Medulla oblongata (tissue), 1 donor: Measurements from ENCODE around the gene NRXN3.
A peak's percentile ranks its signal among the peaks of the same experiment; 100 is the strongest.

Experiments
- DNase-seq: peaks from one replicate; pipeline ENCODE4 v3.0.0-alpha.2; 2015; ENCODE audit errors: extremely low spot score

The NRXN3 gene

GRCh38 chr14:79279645-79280597 is 1109.7 kb downstream of the NRXN3 start:
- no peak for DNase-seq

GRCh38 chr14:79281244-79282152 is 1111.3 kb downstream of the NRXN3 start:
- no peak for DNase-seq

GRCh38 chr14:79284621-79285020 is 1114.4 kb downstream of the NRXN3 start:
- DNase-seq, result no peak

DNA sequence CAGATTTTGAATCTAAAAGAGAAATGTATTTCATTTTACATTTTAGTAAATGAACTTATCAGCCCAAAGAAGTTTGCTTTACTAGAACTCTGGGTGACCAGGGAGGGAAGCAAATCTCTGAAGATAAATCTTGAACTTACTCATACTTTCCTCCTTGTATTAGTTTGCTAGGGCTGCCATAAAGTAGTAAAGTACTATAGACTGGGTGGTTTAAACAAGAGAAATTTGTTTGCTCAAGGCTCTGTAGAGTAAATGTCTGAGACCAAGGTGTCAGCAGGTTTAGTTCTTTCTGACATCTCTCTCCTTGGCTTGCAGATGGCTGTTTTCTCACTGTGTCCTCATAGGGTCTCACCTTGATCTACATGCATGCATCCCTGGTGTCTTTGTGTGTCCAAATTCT is 1115.1 kb downstream of the NRXN3 start:
- DNase-seq, result no peak

DNA sequence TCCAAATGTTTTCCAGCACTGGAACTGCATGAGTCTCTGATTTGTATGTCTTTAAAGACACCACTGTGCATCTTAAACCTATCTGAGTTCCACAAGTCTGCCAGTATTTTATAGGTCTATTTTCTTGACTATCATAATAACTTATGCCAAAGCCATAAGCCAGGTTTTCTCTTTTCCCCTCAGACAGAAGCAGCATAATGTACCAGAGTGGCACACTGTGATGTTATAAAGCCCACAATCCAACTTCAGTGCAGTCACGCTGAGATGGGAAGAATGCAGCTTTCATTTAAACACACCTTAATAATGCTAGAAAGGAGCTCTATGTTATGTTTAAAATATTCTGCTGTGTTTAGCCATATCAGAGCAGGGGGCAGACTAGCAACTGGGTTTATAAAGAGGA is 1117.8 kb downstream of the NRXN3 start:
- DNase-seq, result no peak

DNA sequence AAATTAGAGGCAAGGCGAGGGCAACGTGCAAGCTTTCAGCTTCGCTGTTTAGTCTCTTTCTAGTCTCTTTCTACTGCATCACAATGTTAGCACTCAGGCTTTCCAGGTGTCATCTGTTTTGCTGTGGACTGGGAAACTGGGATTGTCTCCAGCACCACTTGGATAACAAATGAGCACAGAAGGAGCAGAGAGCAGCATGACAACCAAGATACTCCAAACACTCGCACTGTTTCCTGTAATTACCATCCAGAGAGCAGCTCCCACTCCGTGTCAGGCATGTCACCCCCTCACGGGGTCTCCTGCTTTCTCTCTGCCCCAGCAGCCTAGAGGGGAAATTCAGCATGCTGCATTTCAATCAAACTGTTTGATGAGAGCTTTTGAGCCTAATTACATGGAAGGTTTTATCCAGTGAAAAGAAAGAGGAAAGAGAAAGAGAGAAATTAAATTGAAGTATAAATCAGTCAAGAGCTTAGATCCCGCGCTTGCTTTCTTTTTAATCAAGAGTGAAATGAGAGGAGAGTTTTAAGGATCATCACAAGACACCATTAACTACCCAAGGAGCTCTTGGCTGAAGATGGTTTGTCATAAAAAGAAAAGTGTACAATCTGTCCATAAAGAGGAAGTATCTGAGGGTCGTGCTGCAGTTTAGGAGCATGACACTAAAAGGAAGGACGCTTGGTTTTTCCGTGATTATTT is 1123.5 kb downstream of the NRXN3 start:
- DNase-seq, result peak; percentile 69

DNA sequence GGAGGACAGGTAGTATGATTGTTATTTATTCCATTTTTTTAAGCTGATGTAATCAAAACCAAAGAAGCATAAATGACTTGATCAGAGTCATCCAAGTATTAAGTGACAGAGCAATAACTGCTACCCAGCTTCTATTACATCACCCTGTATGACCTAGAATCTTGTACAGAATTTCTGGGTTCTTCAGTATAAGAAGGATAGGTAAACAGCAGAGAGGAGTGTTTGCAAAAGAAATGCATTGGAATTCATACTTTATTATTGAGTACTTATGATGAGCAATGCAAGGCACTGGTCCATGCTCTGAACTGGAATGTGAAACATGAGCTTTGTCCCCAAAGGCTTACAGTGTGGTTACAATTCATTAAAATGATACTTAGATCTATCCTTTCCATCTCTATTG is 1124.3 kb downstream of the NRXN3 start:
- no peak for DNase-seq

- no peak for DNase-seq
Observed at GRCh38 chr14:79295385-79295784, 1125.2 kb downstream of the NRXN3 start.

GRCh38 chr14:79298373-79298772 is 1128.2 kb downstream of the NRXN3 start:
- no peak for DNase-seq

DNA sequence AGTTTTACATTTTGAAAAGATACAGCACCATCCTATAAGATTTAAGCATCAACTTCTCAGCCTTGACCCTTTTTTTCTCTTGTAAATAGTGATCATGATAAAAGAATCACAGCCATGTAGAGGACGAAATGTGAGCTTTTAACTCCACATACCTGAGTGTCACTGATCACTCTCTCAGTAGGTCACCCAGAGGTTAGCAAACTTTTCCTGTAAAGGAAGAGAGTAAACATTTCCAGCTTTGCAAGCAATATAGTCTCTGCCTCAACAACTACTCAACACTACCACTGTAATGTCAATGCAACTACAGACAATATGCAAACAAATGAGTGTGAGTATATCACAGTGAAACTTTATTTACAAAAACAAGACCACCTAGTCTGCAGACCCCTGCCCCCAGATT is 1129.0 kb downstream of the NRXN3 start:
- DNase-seq, result no peak

GRCh38 chr14:79304279-79304678 is 1134.1 kb downstream of the NRXN3 start:
- no peak for DNase-seq

DNA sequence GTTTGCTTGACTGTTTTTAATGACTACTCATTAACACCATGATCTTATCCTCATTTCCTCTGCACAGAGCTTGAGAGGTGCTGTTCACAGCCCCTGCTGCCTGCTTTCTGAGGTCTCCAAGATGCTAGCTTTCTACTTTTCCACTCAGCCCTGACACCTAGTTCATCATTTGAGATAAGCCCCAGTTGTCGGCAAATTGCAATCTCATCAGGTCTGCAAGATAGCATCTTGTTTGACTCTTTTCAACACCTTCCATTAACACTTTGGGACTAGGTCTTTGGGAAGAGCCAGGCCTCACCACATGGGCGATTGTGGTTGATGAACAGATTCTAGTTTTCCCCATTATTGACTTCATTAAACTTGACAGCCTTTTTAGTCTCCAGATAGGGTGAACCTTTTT is 1136.4 kb downstream of the NRXN3 start:
- no peak for DNase-seq

DNA sequence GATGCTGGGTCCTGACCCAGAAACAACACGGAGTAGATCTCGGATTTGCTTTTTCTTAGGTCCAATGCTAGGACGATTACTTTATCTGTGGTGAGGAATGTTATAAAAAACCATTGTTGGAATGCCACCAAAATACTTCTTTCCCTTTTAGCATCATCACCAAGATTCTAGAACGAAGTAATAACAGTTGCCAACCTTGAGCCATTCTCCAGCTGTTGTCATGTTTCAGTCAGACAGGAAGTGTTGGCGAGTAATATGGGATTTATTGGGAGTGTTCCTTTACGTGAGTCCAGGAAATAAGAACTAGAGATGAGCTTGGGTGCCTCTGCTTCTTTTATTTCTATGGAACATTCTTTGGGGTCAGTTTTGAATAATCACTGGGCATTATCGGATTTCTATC is 1148.2 kb downstream of the NRXN3 start:
- no peak for DNase-seq

- no peak for DNase-seq
Observed at GRCh38 chr14:79320561-79320960, 1150.4 kb downstream of the NRXN3 start.

DNA sequence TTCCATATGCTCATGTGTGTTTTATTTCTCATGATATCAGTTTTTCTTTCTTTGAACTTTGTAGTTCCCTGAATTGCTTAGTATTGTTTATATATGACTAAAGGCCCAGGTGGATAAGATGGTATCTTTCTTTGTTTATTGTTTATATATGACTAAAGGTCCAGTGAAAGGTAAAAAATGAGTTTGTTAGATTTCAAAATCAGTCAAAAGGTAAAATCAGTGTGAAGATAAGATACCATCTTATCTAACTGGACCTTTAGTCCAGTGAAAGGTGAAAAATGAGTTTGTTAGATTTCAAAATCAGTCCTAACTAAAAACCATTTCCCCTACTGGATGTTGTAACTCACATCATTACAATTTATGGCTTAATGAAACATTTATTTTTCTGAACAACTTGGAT is 1150.9 kb downstream of the NRXN3 start:
- no peak for DNase-seq

DNA sequence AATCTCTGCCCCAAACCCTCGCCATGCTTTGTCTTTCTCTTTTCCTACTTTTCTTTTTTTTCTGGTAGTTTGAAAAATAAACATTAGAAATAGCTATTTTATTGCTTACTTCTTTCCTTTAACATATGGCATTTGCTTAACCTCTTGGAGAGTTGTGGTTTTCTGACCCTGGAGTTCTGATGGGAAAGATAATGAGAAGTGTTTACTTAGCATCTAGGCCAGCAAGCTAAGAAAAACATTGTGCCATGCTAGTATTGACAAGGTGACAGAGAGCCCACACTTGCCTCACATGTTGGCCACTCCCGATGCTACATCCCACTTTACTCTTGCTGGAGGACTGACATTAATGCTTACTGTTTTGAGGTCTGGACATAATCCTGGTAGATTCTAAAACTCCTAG is 1154.9 kb downstream of the NRXN3 start:
- DNase-seq, result no peak

DNA sequence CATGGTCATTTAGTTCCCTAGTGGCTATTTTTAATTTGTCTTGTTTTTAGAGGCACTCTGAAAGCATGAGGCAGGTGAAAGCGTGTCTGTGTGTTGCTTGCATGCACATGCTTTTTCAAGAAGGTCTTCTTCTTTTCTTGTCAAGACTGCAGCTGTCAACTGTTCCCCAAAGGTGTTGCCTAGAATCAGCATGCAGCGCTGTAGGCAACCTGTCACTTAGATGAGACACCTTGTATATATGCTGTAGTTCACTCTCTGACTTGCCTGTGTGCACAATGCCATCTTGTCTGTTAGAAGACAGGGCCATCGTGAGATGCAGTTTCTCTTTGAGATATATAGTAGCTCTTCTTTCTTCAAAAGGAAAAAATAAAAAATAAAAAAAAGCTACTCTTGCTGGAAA is 1155.4 kb downstream of the NRXN3 start:
- DNase-seq, result no peak

DNA sequence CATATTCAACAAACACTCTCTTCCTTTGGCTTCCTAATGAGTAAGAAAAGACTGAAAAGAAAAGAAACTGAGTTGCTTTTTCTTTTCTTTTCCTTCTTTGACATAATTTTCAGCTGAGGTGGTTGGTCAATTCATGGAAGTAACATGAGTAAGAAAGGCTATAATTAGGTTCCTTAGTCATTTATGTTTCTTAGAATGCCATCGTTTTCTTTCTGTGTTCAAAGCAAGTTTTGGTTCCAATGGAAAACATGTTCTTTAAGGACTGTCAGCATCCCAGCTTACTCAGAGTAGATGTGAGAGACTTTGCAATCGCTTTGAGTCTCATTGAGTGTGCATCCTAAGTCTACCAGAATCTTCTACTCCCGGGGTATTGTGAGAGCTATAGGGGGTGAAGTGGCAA is 1158.7 kb downstream of the NRXN3 start:
- DNase-seq, result no peak

- no peak for DNase-seq
Observed at GRCh38 chr14:79331830-79332229, 1161.7 kb downstream of the NRXN3 start.

GRCh38 chr14:79332504-79333197 is 1162.5 kb downstream of the NRXN3 start:
- peak; percentile 93 for DNase-seq

GRCh38 chr14:79333198-79333546 is 1163.0 kb downstream of the NRXN3 start:
- DNase-seq, result no peak

DNA sequence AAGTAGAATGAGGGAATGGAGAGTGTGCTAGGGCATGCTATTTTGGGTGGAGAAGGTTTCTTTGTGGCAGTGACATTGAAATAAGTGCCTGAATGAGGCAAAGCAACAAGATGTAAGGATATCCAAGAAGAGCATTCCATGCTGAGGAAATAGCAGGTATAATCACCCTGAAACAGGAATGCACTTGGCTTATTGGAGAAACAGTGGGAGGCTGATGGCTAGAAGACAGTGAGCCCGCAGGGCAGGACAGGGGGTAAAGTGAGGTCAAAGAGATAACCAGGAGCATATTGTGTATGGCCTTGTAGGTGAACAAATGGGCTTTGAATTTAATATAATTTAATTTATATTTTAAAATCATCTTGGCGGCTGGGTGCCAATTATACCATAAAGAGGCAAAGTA is 1164.1 kb downstream of the NRXN3 start:
- DNase-seq, result no peak
